Activated T-helper 2 cell treated with anti-CD3 and anti-CD28 coated beads, Interferon-gamma antibody, Interleukin-2, Interleukin-4, amounts not matched to agents 10 μg/mL and 5 μg/mL and 100 μg/mL, durations not matched to agents 14 hours and 24 hours and 36 hours (primary cell): ENCODE results near the gene CLCF1. TPM values are rescaled to one million over a fixed set of nuclear protein-coding genes. Genes with fewer than 3 reads are reported as not detected.

ENCODE experiments used
- DNase-seq: peaks from one replicate; pipeline ENCODE4 v3.0.0; 2021; ENCODE audit warnings: low spot score
- H3K27ac Mint-ChIP-seq: one replicate; pipeline ENCODE4 v1.8.0; 2021; ENCODE audit warnings: mixed read lengths
- H3K27me3 Mint-ChIP-seq: one replicate; pipeline ENCODE4 v1.8.0; 2021; ENCODE audit warnings: low read depth, mixed read lengths
- H3K36me3 Mint-ChIP-seq: one replicate; pipeline ENCODE4 v1.8.0; 2021; ENCODE audit warnings: low read depth, mixed read lengths
- H3K4me1 Mint-ChIP-seq: one replicate; pipeline ENCODE4 v1.8.0; 2021; ENCODE audit warnings: low read depth, mixed read lengths
- H3K4me3 Mint-ChIP-seq: one replicate; pipeline ENCODE4 v1.8.0; 2021; ENCODE audit warnings: low read depth, mild to moderate bottlenecking, moderate library complexity, mixed read lengths
- H3K9me3 Mint-ChIP-seq: one replicate; pipeline ENCODE4 v1.8.0; 2021; ENCODE audit warnings: mixed read lengths
- intact Hi-C: fragments of 100-400 bp; cut with micrococcal nuclease; formaldehyde crosslinking; loops from one replicate; pipeline ENCODE4 v1.15.1; 2023
- total RNA-seq: library from RNA; stranded (reverse); gene quantifications from 2 replicates; pipeline ENCODE4 v1.2.3, GENCODE V29; 2022

The CLCF1 gene
- total RNA-seq, 1 donor from 2014 or later = 2.9 TPM

- Mint-ChIP-seq H3K4me1 (peaks cover 45% of the 10 kb centered on the region), H3K9me3 (no peaks in the 10 kb centered on the region), H3K36me3 (peaks cover 18% of the 10 kb centered on the region), H3K27ac (no peak overlapping the region), H3K27me3 (peaks cover 13% of the 10 kb centered on the region), H3K4me3 (no peak overlapping the region)
- intact Hi-C loops = no loop called here
- no peak for DNase-seq
Measured at GRCh38 chr11:67413266-67413849, 40.0 kb upstream of the CLCF1 start.

- intact Hi-C loops = no loop called here
- Mint-ChIP-seq H3K9me3 (no peaks in the 10 kb centered on the region), H3K36me3 (peaks cover 24% of the 10 kb centered on the region), H3K4me3 (no peak overlapping the region), H3K27me3 (peaks cover 13% of the 10 kb centered on the region), H3K27ac (no peak overlapping the region), H3K4me1 (peaks cover 52% of the 10 kb centered on the region)
- no peak for DNase-seq
Measured at GRCh38 chr11:67412495-67413179, 39.2 kb upstream of the CLCF1 start.

GRCh38 chr11:67411785-67412152 is 38.4 kb upstream of the CLCF1 start:
- peaks cover 33% of the 10 kb centered on the region for H3K36me3 Mint-ChIP-seq

GRCh38 chr11:67410984-67411784 is 37.8 kb upstream of the CLCF1 start:
- DNase-seq = no peak
- Mint-ChIP-seq H3K36me3 (peaks cover 38% of the 10 kb centered on the region), H3K27me3 (peaks cover 7% of the 10 kb centered on the region), H3K4me3 (peak overlapping the region; percentile 30), H3K27ac (no peak overlapping the region), H3K9me3 (no peaks in the 10 kb centered on the region), H3K4me1 (peaks cover 55% of the 10 kb centered on the region)
- intact Hi-C loops = no loop called here

More at GRCh38 chr11:67411785-67412152, 38.4 kb upstream of the CLCF1 start:
- H3K4me3 Mint-ChIP-seq = no peak overlapping the region
- no peaks in the 10 kb centered on the region for H3K9me3 Mint-ChIP-seq
- peaks cover 56% of the 10 kb centered on the region for H3K4me1 Mint-ChIP-seq
- peaks cover 13% of the 10 kb centered on the region for H3K27me3 Mint-ChIP-seq
- DNase-seq = no peak
- no peak overlapping the region for H3K27ac Mint-ChIP-seq
- intact Hi-C loops = no loop called here

- intact Hi-C loops = no loop called here
- peak overlapping the region; percentile 67 for H3K4me3 Mint-ChIP-seq
- H3K4me1 Mint-ChIP-seq = peaks cover 57% of the 10 kb centered on the region
- H3K9me3 Mint-ChIP-seq = no peaks in the 10 kb centered on the region
- peaks cover 42% of the 10 kb centered on the region for H3K36me3 Mint-ChIP-seq
- H3K27me3 Mint-ChIP-seq = peaks cover 4% of the 10 kb centered on the region
- peak overlapping the region; percentile 88 for H3K27ac Mint-ChIP-seq
- no peak for DNase-seq
Measured at GRCh38 chr11:67410369-67410831, 37.0 kb upstream of the CLCF1 start.

- no peak for DNase-seq
- intact Hi-C loops = no loop called here
- H3K36me3 Mint-ChIP-seq = peaks cover 48% of the 10 kb centered on the region
Measured at GRCh38 chr11:67409781-67410368, 36.5 kb upstream of the CLCF1 start.

GRCh38 chr11:67409261-67409666 is 35.9 kb upstream of the CLCF1 start:
- Mint-ChIP-seq H3K27me3 (peaks cover 4% of the 10 kb centered on the region), H3K27ac (peak overlapping the region; percentile 97), H3K4me1 (peaks cover 67% of the 10 kb centered on the region), H3K36me3 (peaks cover 54% of the 10 kb centered on the region), H3K9me3 (no peaks in the 10 kb centered on the region), H3K4me3 (peak overlapping the region; percentile 97)
- intact Hi-C loops = no loop called here
- peak; percentile 78 for DNase-seq

More at GRCh38 chr11:67409781-67410368, 36.5 kb upstream of the CLCF1 start:
- H3K27me3 Mint-ChIP-seq = peaks cover 4% of the 10 kb centered on the region
- H3K9me3 Mint-ChIP-seq = no peaks in the 10 kb centered on the region
- H3K27ac Mint-ChIP-seq = peak overlapping the region; percentile 88
- peak overlapping the region; percentile 80 for H3K4me3 Mint-ChIP-seq
- peaks cover 62% of the 10 kb centered on the region for H3K4me1 Mint-ChIP-seq

- Mint-ChIP-seq H3K27me3 (peaks cover 4% of the 10 kb centered on the region), H3K36me3 (peaks cover 54% of the 10 kb centered on the region), H3K4me1 (peaks cover 67% of the 10 kb centered on the region), H3K9me3 (no peaks in the 10 kb centered on the region), H3K4me3 (peak overlapping the region; percentile 97), H3K27ac (peak overlapping the region; percentile 97)
- DNase-seq = peak; percentile 35
- intact Hi-C loops = no loop called here
Measured at GRCh38 chr11:67408437-67409200, 35.2 kb upstream of the CLCF1 start.

- Mint-ChIP-seq H3K4me1 (peaks cover 62% of the 10 kb centered on the region), H3K4me3 (peak overlapping the region; percentile 97), H3K36me3 (peaks cover 50% of the 10 kb centered on the region), H3K27me3 (no peaks in the 10 kb centered on the region), H3K9me3 (no peaks in the 10 kb centered on the region), H3K27ac (peak overlapping the region; percentile 97)
- no peak for DNase-seq
- intact Hi-C loops = no loop called here
Measured at GRCh38 chr11:67407688-67408163, 34.3 kb upstream of the CLCF1 start.

GRCh38 chr11:67406969-67407687 is 33.7 kb upstream of the CLCF1 start:
- Mint-ChIP-seq H3K27me3 (no peaks in the 10 kb centered on the region), H3K4me3 (peak overlapping the region; percentile 97), H3K9me3 (no peaks in the 10 kb centered on the region), H3K4me1 (peaks cover 58% of the 10 kb centered on the region), H3K36me3 (peaks cover 50% of the 10 kb centered on the region), H3K27ac (peak overlapping the region; percentile 97)
- intact Hi-C loops = no loop called here
- DNase-seq = no peak

GRCh38 chr11:67406420-67406968 is 33.1 kb upstream of the CLCF1 start:
- H3K27me3 Mint-ChIP-seq = no peaks in the 10 kb centered on the region
- peak overlapping the region; percentile 97 for H3K4me3 Mint-ChIP-seq
- peaks cover 54% of the 10 kb centered on the region for H3K4me1 Mint-ChIP-seq
- peaks cover 50% of the 10 kb centered on the region for H3K36me3 Mint-ChIP-seq
- peak overlapping the region; percentile 97 for H3K27ac Mint-ChIP-seq
- DNase-seq = no peak
- H3K9me3 Mint-ChIP-seq = no peaks in the 10 kb centered on the region
- intact Hi-C loops = no loop called here
